GM13976 (cell line): ENCODE results near the gene ARHGEF4.

ENCODE experiments used
- DNase-seq: peaks from one replicate; pipeline ENCODE4 v3.0.0; 2012; ENCODE audit warnings: low spot score
- in situ Hi-C: fragments of 300-500 bp; cut with MboI; formaldehyde crosslinking; loops from one replicate; pipeline ENCODE4 v1.12.0; 2022; ENCODE audit warnings: low sequenced_read_pairs, mixed read lengths, inconsistent platforms; ENCODE audit not compliant: unreplicated experiment
- TF ChIP-seq, protein P1 (sequence below): IDR thresholded peaks from 2 replicates; pipeline ENCODE4 v1.5.1; 2012; ENCODE audit warnings: borderline replicate concordance, mild to moderate bottlenecking; ENCODE audit not compliant: insufficient read depth; ENCODE audit errors: extremely low read depth, missing control alignments, control extremely low read depth

Gene ARHGEF4

GRCh38 chr2:130818809-130819208 lies 17.9 kb upstream of the ARHGEF4 start:
- in situ Hi-C loops, result no loop called here
- TF ChIP-seq, protein P1, sequence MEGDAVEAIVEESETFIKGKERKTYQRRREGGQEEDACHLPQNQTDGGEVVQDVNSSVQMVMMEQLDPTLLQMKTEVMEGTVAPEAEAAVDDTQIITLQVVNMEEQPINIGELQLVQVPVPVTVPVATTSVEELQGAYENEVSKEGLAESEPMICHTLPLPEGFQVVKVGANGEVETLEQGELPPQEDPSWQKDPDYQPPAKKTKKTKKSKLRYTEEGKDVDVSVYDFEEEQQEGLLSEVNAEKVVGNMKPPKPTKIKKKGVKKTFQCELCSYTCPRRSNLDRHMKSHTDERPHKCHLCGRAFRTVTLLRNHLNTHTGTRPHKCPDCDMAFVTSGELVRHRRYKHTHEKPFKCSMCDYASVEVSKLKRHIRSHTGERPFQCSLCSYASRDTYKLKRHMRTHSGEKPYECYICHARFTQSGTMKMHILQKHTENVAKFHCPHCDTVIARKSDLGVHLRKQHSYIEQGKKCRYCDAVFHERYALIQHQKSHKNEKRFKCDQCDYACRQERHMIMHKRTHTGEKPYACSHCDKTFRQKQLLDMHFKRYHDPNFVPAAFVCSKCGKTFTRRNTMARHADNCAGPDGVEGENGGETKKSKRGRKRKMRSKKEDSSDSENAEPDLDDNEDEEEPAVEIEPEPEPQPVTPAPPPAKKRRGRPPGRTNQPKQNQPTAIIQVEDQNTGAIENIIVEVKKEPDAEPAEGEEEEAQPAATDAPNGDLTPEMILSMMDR, result no peak
- DNase-seq, result no peak

GRCh38 chr2:130819226-130819607 lies 17.5 kb upstream of the ARHGEF4 start:
- TF ChIP-seq, protein P1, result no peak
- in situ Hi-C loops, result no loop called here
- no peak for DNase-seq

DNA sequence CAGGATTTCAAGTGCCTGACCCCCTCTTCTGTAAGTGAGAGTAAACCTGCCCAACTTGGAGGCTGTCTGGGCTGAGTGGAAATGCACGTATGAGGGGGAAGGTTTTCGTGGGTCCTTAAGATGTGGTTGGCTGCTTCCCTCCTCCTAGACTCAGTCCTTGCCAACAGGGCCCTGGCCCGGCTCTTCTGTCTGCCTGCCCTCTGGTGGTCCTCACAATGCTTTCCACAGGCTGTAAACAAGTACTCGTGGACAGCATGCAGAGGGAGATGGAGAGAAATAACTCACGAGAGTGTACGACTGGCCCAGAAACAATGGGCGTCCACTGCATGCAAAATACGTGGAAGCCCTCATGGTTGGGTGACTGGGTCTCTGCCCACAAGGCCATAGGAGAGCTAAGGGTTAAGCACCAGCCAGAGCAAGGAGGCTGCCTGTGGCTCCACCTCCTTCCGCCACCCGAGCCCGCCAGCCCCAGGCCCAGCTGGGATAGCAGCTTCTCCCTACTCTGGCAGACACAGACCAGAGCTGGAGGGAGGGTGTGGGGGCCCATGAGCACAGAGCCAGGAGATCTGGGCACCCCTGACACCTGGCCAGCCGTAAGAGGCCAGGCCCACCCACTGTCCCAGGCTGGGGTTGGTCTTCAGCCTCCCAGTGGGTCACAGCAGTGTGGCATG lies 17.0 kb upstream of the ARHGEF4 start:
- TF ChIP-seq, protein P1, result no peak
- in situ Hi-C loops, result no loop called here
- no peak for DNase-seq

DNA sequence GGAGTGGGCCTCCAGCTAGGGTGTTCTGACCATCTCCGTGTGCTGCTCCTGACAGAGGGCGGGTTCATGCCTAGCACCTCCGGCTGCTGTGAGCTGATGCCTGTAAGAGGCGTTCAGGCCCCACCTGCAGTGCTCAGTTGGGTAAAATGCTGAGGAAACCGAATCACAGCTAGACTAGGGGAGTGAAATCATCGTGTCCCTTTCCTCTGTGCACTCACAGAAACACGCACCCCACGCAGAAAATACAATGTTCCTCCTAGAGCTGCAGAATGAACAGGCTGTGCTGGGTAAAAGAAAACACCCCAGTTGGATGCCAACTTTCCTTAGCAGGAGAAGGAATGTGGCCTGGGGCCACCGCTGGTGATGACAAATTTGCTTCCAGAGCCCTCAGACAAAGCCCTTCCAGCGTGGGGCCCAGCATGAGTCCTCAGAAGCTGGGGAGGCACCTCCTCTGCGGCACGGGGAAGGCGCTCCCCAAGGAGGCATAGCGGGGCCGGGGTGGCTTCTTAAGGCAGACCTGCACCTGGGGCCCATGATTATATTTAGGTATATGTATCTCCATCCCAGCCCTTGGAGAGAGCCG lies 16.3 kb upstream of the ARHGEF4 start:
- DNase-seq, result no peak
- in situ Hi-C loops, result no loop called here
- TF ChIP-seq, protein P1, result no peak

GRCh38 chr2:130821867-130822266 lies 14.8 kb upstream of the ARHGEF4 start:
- in situ Hi-C loops, result no loop called here
- TF ChIP-seq, protein P1, result no peak
- DNase-seq, result no peak

DNA sequence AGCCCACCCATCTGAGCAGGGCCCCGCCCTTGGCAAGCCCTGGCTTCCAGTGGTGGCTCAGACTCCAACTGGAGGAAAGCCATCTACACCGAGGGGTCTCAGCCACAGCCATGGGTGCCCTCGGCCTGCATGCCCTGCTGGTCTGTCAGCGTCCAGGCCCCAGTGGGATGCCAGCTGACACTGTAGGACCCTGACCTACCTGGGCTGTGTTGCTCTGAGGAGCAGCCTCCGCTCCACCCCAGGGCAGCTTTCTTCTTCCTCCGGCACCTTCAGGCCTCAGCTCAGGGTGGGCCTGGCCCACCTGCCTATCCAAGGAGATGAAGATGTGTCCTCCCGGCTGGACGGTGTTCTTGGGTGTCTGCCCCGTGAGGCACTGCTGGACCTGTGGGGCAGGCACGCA lies 13.9 kb upstream of the ARHGEF4 start:
- no peak for DNase-seq
- TF ChIP-seq, protein P1, result no peak
- in situ Hi-C loops, result no loop called here
